Ovary (tissue), 3 donors: ENCODE data around the gene CFAP43.

Experiments
- CTCF ChIP-seq, 3 donors: fragments of 450-650 bp in 2 of 3; fragments of 200-600 bp in 1 of 3; IDR thresholded peaks; one replicate each; pipeline versions ENCODE4 v1.5.1 to v1.8.0; 2016 to 2022; ENCODE audit warnings: antibody characterized with exemption in 3 of 3, mild to moderate bottlenecking in 1 of 3
- EP300 ChIP-seq: sonication (generic); formaldehyde crosslinking; IDR thresholded peaks from one replicate; pipeline ENCODE4 v1.6.1; 2017; ENCODE audit warnings: antibody characterized with exemption
- POLR2A ChIP-seq: fragments of 450-650 bp; IDR thresholded peaks from one replicate; pipeline ENCODE4 v1.6.1; 2017; ENCODE audit warnings: antibody characterized with exemption, mild to moderate bottlenecking, moderate library complexity
- donor health status: DM: no; HTN: no; CAD: no.

- TF ChIP-seq EP300 (no peak), CTCF (IDR thresholded peaks at IDR 0.05) (no peak), POLR2A (no peak)
These were observed 49.5 kb upstream of the CFAP43 start for GRCh38 chr10:104281694-104282093.
